ENCODE data around the gene RDX.

Gene RDX

DNA sequence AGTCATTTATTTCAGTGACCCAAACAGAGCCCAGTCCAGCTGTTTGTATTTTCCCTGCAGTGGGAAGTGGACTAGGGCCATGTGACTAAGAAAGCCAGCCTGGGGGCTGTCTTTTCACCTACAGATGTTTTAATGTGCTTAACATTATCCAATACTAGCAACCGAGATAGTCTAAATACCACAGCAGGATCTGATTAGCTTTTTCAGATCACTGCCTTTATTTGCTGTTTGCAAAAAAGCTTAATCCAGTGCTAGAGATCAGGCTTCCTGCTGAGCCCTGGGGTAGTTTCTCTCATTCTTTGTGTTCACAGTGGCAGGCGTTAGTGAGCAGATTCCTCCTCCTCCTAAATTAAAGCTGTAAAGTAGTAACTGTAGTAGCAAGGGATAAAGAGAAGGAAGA is 168.3 kb downstream of the RDX start:
- peak; percentile 51 for DNase-seq (ENCODE audit: low spot score)

DNA sequence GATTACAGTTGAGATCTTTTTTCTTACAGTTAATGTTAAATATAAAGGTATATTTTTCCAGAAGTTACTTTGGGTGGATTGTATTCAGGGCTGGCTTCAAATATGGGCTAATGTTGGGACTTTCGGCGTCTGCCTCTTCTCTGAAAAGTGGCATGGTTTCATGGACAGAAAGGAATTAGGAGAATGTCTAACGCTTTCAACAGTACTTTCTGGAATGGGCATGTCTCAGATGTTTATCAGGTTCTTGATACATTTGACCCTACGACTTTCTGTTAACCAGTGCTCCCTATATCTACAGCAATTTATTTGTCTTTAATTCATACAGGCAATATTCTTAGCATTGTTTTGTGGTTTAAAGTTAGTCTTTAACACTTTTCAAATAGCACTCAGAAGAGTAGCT is 169.5 kb downstream of the RDX start:
- DNase-seq (ENCODE audit: low spot score): no peak

DNA sequence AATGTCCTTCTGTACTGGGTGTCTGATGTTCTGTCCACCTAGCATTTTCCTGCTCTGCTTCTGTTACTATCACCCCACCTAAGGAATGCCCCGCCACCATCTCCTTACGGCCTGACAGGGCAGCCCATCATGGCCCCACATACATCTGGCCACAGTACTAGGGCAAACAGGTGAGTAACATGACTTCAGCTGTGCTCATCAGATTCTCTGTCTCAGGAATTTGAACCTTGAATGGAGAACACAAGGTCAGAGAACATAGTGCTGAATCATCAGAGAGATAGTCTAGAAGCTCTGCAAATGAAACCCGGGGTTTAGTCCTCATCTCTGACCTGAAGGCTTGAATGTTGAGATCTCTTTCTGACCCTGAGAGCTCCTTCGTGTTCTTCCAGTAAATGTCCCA is 170.8 kb downstream of the RDX start:
- no peak for DNase-seq (ENCODE audit: low spot score)

All from pons (tissue), 1 donor.